ENCODE results near the gene SLC8A2.
A peak's percentile ranks its signal among the peaks of the same experiment; 100 is the strongest.

Gene SLC8A2

DNA sequence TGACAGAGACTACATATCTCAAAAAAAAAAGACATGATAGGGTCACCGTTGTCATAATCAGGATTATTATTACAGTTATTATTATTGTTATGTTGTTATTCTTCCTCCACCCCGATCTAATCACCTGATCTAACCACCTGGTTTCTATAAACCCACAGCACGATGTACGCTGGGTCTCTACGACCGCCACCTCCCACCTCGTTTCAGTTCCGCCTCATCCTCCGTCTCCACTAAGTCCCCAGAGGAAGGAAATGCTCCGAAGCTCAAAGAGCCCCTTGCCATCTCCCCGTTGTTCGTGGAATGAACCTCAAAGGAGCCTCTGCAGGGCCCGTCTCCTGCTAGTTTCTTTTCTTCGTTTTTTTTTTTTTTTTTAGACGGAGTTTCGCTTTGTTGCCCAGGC, 36.5 kb downstream of the SLC8A2 start:
- no peak overlapping the region for H3K4me3 ChIP-seq (ENCODE audit: low read depth, low read length)
- no peak for DNase-seq (ENCODE audit: low read depth)
- no peak for TF ChIP-seq CTCF (IDR thresholded peaks at IDR 0.05; ENCODE audit: low read depth, low read length, missing control alignments)
- in situ Hi-C loops (cut with HindIII; ENCODE audit: low sequenced_read_pairs), result no loop called here

- no peak for TF ChIP-seq CTCF (IDR thresholded peaks at IDR 0.05; ENCODE audit: low read depth, low read length, missing control alignments)
- H3K4me3 ChIP-seq (ENCODE audit: low read depth, low read length), result no peak overlapping the region
- in situ Hi-C loops (cut with HindIII; ENCODE audit: low sequenced_read_pairs), result no loop called here
- DNase-seq (ENCODE audit: low read depth), result no peak
Observed at GRCh38 chr19:47434088-47434487, 37.6 kb downstream of the SLC8A2 start.

GRCh38 chr19:47433121-47433520, 38.6 kb downstream of the SLC8A2 start:
- H3K4me3 ChIP-seq (ENCODE audit: low read depth, low read length), result no peak overlapping the region
- TF ChIP-seq CTCF (IDR thresholded peaks at IDR 0.05; ENCODE audit: low read depth, low read length, missing control alignments), result no peak
- in situ Hi-C loops (cut with HindIII; ENCODE audit: low sequenced_read_pairs), result no loop called here
- no peak for DNase-seq (ENCODE audit: low read depth)

DNA sequence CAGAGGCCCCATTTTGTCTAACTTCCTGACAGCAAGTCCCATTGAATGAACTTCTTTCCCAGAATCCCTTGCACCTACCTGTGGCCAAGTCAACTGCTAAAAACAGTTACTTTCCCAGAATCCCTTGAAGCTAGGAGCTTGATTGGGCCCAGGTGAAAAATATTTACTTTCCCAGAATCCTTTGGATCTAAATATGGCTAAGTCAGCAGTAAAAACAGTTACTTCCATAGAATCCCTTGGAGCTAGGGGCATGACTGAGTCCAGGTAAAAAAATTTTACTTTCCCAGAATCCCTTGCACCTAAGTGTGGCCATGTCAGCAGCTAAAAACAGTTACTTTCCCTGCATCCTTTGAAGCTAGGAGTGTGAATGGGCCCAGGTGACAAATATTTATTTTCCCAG, 39.2 kb downstream of the SLC8A2 start:
- no peak for DNase-seq (ENCODE audit: low read depth)
- in situ Hi-C loops (cut with HindIII; ENCODE audit: low sequenced_read_pairs), result no loop called here
- TF ChIP-seq CTCF (IDR thresholded peaks at IDR 0.05; ENCODE audit: low read depth, low read length, missing control alignments), result no peak
- H3K4me3 ChIP-seq (ENCODE audit: low read depth, low read length), result no peak overlapping the region

DNA sequence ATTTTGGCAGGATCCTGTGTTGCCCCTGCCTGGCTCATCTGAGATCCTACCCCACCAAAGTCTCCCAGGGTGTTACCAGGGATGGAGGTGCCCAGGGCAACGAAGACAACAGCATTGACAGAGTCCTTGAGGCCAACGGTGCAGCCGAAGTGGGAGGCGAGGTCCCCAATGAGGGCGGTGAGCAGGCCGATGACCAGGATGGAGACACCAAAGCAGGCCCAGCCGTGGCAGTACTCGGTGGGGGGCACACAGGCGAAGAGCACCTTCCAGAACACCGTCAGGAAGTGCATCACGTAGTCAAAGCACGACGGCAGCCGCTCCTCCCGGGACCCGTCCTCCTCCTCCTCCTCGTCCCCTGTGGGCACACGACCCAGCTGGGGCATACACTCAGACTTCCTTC, 39.6 kb downstream of the SLC8A2 start:
- TF ChIP-seq CTCF (IDR thresholded peaks at IDR 0.05; ENCODE audit: low read depth, low read length, missing control alignments), result no peak
- H3K4me3 ChIP-seq (ENCODE audit: low read depth, low read length), result no peak overlapping the region
- DNase-seq (ENCODE audit: low read depth), result no peak
- in situ Hi-C loops (cut with HindIII; ENCODE audit: low sequenced_read_pairs), result no loop called here

DNA sequence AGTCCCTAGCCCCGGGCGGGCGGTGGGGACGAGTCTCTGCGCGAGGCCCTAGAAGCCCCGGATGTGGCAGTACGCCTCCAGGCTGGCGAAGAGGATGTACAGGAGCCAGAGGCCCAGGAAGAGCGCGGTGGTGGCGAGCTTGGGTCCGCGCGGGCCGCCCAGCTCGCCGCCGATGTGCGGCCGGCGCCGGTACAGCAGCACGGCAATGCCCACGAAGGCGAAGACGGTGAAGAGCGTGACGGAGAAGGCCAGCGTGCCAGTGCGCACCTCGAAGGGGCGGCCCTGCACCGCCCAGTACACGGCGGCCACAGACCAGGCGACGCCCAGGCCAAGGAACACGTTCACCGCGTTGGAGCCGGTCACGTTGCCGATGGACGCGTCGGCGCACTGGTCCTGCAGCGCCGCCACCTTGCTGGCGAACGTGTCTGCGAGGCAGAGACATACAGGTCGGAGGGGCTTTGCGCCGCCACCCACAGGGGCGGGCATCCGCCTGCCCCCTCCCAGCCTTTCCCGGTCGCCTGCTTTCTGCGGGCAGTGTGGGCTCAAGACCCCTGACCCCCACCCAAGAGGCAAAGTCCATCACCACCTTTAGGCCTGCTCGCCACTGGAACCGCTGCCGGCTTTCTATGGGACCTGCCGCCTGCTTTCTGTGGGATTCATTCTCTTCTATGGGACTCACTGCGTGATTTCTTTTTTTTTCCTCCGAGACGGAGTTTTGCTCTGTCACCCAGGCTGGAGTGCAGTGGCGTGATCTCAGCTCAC, 41.5 kb downstream of the SLC8A2 start:
- in situ Hi-C loops (cut with HindIII; ENCODE audit: low sequenced_read_pairs), result no loop called here
- peak overlapping the region; percentile 7 for H3K4me3 ChIP-seq (ENCODE audit: low read depth, low read length)
- peak; percentile 14 for TF ChIP-seq CTCF (IDR thresholded peaks at IDR 0.05; ENCODE audit: low read depth, low read length, missing control alignments)
- no peak for DNase-seq (ENCODE audit: low read depth)
